ENCODE results near the gene KCNMB3.
"Not testable (repeated sequence)": the region's sequence is repeated elsewhere in the genome, so short reads cannot be mapped to it uniquely, and the experiment has no call there.

DNA sequence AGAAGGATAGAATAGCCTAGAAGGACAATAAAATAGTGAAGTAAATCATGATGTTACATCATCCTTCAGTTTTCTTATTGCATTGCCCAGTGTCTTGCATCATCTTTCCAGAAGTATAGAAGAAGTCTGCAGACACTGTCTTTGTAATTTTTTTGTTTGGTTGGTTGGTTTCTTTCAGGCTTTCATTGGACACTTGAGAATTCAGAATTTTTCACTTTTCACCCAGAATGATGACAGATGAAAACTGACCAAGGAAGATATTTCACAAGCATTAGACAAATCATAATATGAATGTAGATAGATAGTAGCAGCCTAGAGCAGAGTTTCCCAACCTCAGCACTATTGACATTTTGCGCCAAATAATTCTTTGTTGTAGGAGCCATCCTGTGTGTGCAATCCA lies 35.4 kb downstream of the KCNMB3 start:
- TF ChIP-seq, protein P1, sequence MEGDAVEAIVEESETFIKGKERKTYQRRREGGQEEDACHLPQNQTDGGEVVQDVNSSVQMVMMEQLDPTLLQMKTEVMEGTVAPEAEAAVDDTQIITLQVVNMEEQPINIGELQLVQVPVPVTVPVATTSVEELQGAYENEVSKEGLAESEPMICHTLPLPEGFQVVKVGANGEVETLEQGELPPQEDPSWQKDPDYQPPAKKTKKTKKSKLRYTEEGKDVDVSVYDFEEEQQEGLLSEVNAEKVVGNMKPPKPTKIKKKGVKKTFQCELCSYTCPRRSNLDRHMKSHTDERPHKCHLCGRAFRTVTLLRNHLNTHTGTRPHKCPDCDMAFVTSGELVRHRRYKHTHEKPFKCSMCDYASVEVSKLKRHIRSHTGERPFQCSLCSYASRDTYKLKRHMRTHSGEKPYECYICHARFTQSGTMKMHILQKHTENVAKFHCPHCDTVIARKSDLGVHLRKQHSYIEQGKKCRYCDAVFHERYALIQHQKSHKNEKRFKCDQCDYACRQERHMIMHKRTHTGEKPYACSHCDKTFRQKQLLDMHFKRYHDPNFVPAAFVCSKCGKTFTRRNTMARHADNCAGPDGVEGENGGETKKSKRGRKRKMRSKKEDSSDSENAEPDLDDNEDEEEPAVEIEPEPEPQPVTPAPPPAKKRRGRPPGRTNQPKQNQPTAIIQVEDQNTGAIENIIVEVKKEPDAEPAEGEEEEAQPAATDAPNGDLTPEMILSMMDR (IDR thresholded peaks at IDR 0.05; ENCODE audit: low read length), result not testable (repeated sequence)
- not testable (repeated sequence) for TF ChIP-seq EZH2 (optimal IDR thresholded peaks at IDR 0.05; ENCODE audit: low read depth, low read length)
